Hepatocyte (in vitro differentiated cells): Measurements from ENCODE around the gene TMEM121.

Experiments used
- EZH2 ChIP-seq: fragments of 200-600 bp; sonication (generic); IDR thresholded peaks from 2 replicates; pipeline ENCODE4 v1.6.1; 2016; ENCODE audit warnings: antibody characterized with exemption, mild to moderate bottlenecking, borderline replicate concordance
- TF ChIP-seq, protein P1 (sequence below): fragments of 200-600 bp; sonication (generic); IDR thresholded peaks from 2 replicates; pipeline ENCODE4 v1.5.1; 2016; ENCODE audit warnings: antibody characterized with exemption, mild to moderate bottlenecking; ENCODE audit not compliant: poor library complexity

GRCh38 chr14:105519946-105520698 lies 6.3 kb upstream of the TMEM121 start:
- TF ChIP-seq, protein P1, sequence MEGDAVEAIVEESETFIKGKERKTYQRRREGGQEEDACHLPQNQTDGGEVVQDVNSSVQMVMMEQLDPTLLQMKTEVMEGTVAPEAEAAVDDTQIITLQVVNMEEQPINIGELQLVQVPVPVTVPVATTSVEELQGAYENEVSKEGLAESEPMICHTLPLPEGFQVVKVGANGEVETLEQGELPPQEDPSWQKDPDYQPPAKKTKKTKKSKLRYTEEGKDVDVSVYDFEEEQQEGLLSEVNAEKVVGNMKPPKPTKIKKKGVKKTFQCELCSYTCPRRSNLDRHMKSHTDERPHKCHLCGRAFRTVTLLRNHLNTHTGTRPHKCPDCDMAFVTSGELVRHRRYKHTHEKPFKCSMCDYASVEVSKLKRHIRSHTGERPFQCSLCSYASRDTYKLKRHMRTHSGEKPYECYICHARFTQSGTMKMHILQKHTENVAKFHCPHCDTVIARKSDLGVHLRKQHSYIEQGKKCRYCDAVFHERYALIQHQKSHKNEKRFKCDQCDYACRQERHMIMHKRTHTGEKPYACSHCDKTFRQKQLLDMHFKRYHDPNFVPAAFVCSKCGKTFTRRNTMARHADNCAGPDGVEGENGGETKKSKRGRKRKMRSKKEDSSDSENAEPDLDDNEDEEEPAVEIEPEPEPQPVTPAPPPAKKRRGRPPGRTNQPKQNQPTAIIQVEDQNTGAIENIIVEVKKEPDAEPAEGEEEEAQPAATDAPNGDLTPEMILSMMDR = no peak
- no peak for TF ChIP-seq EZH2
